ENCODE results near the gene MMP2. TPM values are rescaled to one million over a fixed set of nuclear protein-coding genes. Genes with fewer than 3 reads are reported as not detected.

MMP2 gene
- not detected for total RNA-seq

DNA sequence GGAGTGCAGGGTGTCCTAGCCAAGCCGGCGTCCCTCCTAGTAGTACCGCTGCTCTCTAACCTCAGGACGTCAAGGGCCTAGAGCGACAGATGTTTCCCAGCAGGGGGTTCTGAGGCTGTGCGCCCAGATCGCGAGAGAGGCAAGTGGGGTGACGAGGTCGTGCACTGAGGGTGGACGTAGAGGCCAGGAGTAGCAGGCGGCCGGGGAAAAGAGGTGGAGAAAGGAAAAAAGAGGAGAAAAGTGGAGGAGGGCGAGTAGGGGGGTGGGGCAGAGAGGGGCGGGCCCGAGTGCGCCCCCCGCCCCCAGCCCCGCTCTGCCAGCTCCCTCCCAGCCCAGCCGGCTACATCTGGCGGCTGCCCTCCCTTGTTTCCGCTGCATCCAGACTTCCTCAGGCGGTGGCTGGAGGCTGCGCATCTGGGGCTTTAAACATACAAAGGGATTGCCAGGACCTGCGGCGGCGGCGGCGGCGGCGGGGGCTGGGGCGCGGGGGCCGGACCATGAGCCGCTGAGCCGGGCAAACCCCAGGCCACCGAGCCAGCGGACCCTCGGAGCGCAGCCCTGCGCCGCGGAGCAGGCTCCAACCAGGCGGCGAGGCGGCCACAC, at the start of gene MMP2:
MMP2 (plus strand) TSS at position 372 of the 603 bp plus-strand sequence. CDS start 282 bp downstream, outside the sequence.
- Mint-ChIP-seq H3K27ac (no peak within 1 kb of the TSS), H3K4me1 (ENCODE audit: low read depth) (no peaks in the 10 kb centered on the region), H3K36me3 (ENCODE audit: insufficient read depth in 2 of 2) (no peaks in the 10 kb centered on the region), H3K4me3 (peak within 1 kb of the TSS in 1 of 2 donors; percentile 68), H3K9me3 (no peaks in the 10 kb centered on the region), H3K27me3 (ENCODE audit: low read depth) (peaks cover 70% of the 10 kb centered on the region)
- DNase-seq: no peak
- no peak for ATAC-seq (replicated peaks in 1 of 2)

DNA sequence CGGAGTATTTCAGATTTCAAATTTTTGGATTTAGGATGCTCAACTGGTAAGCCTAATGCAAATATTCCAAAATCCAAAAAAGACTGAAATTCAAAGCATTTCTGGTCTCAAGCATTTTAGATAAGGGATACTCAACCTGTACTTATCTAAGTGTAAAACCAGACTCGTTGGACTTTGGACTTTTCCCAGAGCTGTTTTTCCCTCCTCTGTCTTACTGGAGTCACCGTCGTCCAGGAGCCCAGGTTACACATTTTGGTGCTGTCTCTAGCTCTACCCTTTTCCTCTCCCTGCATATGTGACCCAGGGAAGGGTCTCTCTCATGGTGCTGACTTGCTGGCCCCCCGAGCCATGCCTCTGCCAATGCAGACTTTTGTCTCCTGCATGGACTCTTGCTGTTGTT, 46.0 kb upstream of the MMP2 start:
- Mint-ChIP-seq H3K27ac (no peak overlapping the region), H3K9me3 (no peaks in the 10 kb centered on the region), H3K4me3 (no peak overlapping the region), H3K36me3 (ENCODE audit: insufficient read depth in 2 of 2) (no peaks in the 10 kb centered on the region), H3K4me1 (ENCODE audit: low read depth) (peaks cover 7% of the 10 kb centered on the region), H3K27me3 (ENCODE audit: low read depth) (peaks cover 26% of the 10 kb centered on the region)
- ATAC-seq (replicated peaks in 1 of 2) (no peak), DNase-seq (no peak)

DNA sequence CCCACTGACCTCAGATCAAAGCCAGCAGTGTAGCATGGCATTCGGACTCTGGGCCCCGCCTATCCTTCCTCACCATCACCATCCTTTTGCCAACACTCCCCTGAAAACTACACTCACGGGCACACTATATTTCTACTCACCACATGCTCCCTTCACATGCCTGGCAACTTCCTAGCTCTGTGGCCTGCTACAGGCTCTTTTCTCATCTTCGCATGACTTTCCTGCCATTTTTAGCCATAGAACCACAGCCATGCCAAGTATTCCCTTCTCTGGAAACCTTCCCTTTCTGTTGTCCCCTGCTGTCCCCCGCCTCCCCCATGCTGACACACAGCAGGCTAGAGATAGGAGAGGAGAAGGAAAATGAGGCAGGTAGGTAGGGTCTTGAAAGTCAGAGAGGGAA, 45.5 kb upstream of the MMP2 start:
- Mint-ChIP-seq H3K9me3 (no peaks in the 10 kb centered on the region), H3K27me3 (ENCODE audit: low read depth) (peaks cover 26% of the 10 kb centered on the region), H3K36me3 (ENCODE audit: insufficient read depth in 2 of 2) (no peaks in the 10 kb centered on the region), H3K27ac (no peak overlapping the region), H3K4me1 (ENCODE audit: low read depth) (peaks cover 7% of the 10 kb centered on the region), H3K4me3 (no peak overlapping the region)
- ATAC-seq (replicated peaks in 1 of 2) (no peak), DNase-seq (no peak)

DNA sequence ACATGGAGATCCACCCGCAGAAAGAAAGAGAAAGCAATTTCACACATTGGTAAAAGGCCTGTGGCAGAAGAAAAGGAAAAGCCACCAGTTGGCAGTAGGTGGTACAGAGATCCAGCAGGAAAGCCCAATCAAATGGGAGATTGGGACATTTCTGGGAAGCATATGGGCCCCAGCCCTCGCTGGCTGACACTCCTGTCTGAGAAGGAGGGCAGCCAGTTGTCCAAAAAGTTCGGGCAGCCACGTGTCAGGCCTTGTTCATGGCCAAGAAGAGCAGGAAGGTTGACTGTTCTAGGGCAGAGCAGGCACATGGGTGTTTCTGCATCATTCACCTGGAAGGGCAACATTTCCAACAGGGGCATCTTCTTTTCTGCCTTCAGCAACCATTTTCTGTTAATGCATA, 45.0 kb upstream of the MMP2 start:
- DNase-seq: no peak
- Mint-ChIP-seq H3K27me3 (ENCODE audit: low read depth) (peaks cover 26% of the 10 kb centered on the region), H3K9me3 (no peaks in the 10 kb centered on the region), H3K4me3 (no peak overlapping the region), H3K36me3 (ENCODE audit: insufficient read depth in 2 of 2) (no peaks in the 10 kb centered on the region), H3K27ac (no peak overlapping the region), H3K4me1 (ENCODE audit: low read depth) (peaks cover 7% of the 10 kb centered on the region)
- no peak for ATAC-seq (replicated peaks in 1 of 2)

DNA sequence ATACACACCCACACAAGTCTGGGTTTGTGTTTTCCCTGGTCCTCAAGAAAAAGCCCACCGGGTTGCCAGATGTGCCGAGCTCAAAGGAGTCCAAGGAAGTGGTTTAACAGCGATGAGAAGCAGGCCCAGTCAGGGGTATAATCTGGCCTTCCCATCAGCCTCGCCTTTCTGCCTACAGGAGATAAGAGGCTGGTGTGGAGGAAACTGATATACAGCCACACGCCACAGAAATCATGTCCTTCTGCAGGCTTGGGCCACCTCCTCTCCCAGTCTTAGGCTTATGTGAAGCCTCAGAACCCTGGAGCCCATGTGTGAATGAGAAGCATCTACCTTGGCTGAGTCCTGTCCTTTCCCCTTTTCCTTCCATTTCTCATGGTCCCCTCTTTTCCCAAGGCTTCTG, 43.6 kb upstream of the MMP2 start:
- Mint-ChIP-seq H3K9me3 (no peaks in the 10 kb centered on the region), H3K36me3 (ENCODE audit: insufficient read depth in 2 of 2) (no peaks in the 10 kb centered on the region), H3K4me1 (ENCODE audit: low read depth) (peaks cover 7% of the 10 kb centered on the region), H3K27ac (no peak overlapping the region), H3K4me3 (no peak overlapping the region), H3K27me3 (ENCODE audit: low read depth) (peaks cover 31% of the 10 kb centered on the region)
- ATAC-seq (replicated peaks in 1 of 2) (no peak), DNase-seq (no peak)

DNA sequence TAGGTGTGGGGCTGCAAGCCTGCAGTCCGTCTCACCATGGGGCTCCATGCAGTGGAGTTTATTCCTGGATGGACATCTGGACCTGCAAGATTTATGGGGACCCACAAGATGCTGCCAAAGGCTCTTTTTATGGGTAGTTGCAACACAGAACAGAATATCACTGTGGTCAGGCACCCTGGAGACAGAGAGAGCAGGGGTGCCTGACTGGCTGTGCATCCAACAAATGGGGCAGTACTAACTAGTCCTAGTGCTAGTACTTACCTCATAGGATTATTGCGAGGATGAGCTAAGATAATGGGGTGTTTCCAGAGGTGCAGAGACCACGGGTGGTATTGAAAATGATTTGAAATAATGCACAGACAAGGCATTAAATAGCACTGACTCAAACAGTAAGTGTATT, 42.4 kb upstream of the MMP2 start:
- Mint-ChIP-seq H3K4me1 (ENCODE audit: low read depth) (peaks cover 7% of the 10 kb centered on the region), H3K4me3 (no peak overlapping the region), H3K27ac (no peak overlapping the region), H3K27me3 (ENCODE audit: low read depth) (peaks cover 39% of the 10 kb centered on the region), H3K9me3 (no peaks in the 10 kb centered on the region), H3K36me3 (ENCODE audit: insufficient read depth in 2 of 2) (no peaks in the 10 kb centered on the region)
- ATAC-seq (replicated peaks in 1 of 2) (no peak), DNase-seq (no peak)

DNA sequence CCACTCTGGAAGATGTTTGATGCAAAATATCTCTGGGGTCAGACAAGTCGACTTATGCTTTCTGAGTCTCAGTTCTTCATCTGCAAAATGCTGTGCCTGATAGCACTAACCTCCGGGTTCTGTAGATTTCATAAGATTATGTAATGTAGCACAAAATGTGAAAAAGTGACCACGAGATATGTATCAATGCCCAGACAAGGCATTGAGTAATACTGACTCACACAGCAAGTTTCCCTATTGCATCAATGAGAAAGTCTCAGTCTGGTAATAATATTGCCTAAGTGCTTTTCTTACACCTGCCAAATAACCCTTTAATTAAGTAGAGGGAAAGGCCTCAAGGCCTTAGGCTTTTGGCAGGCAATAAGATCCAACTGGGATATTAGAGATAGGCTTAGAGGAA, 41.4 kb upstream of the MMP2 start:
- ATAC-seq (replicated peaks in 1 of 2): peak; percentile 48 to 73
- Mint-ChIP-seq H3K27me3 (ENCODE audit: low read depth) (peaks cover 39% of the 10 kb centered on the region), H3K27ac (no peak overlapping the region), H3K36me3 (ENCODE audit: insufficient read depth in 2 of 2) (no peaks in the 10 kb centered on the region), H3K4me1 (ENCODE audit: low read depth) (peaks cover 7% of the 10 kb centered on the region), H3K4me3 (no peak overlapping the region), H3K9me3 (no peaks in the 10 kb centered on the region)
- no peak for DNase-seq

DNA sequence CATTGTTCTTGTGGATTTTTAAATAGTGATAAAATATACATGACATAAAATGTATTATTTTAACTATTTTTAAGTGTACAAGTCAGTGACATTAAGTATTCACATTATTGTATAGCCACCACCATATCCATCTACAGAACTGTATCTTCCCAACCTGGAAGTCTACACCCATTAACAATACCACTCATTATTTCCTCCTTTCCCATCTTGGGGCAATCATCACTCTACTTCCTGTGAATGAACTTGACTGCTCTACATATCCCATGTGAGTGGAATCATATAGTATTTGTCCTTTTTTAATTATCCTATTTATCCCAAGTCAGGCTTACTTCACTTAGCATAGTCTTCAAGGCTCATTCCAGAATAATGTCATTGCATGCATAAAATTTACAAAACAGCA, 40.7 kb upstream of the MMP2 start:
- Mint-ChIP-seq H3K27me3 (ENCODE audit: low read depth) (peaks cover 39% of the 10 kb centered on the region), H3K4me1 (ENCODE audit: low read depth) (peaks cover 11% of the 10 kb centered on the region)
- ATAC-seq (replicated peaks in 1 of 2): no peak

DNA sequence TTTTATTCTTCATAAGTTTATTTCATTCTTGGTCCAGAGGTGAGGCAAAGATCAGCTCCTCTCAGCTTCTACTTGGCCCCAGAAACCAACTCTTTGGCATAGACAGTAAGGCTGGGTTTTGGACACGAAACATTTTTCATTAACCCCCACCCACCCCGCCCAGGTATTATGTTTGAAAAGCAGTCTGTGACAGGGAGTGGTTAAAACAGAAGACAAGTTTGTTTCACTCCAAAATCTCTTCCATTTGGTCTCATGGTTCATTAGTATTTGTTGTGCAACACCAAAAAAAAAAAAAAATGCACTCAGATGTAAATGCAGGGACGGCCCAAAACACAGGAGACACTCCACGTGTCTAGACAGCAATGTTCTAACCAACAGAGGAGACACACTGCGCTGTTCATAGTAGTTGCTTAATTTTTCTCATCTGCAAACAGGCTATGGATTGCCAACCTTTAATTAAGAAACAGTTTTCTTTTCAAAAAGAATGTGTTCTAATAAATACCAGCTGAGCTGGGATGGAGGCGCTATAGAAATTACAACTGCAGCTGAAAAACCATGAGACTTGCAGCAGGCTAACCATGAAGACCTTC, 39.8 kb upstream of the MMP2 start:
- DNase-seq (no peak), ATAC-seq (replicated peaks in 1 of 2) (no peak)
- no peak overlapping the region for H3K27ac Mint-ChIP-seq
- H3K36me3 Mint-ChIP-seq (ENCODE audit: insufficient read depth in 2 of 2): no peaks in the 10 kb centered on the region
- H3K9me3 Mint-ChIP-seq: no peaks in the 10 kb centered on the region
- H3K4me1 Mint-ChIP-seq (ENCODE audit: low read depth): peaks cover 18% of the 10 kb centered on the region
- H3K4me3 Mint-ChIP-seq: no peak overlapping the region
- H3K27me3 Mint-ChIP-seq (ENCODE audit: low read depth): peaks cover 35% of the 10 kb centered on the region

More for the DNA sequence above, 40.7 kb upstream of the MMP2 start:
- no peak for DNase-seq
- Mint-ChIP-seq H3K9me3 (no peaks in the 10 kb centered on the region), H3K27ac (no peak overlapping the region), H3K36me3 (ENCODE audit: insufficient read depth in 2 of 2) (no peaks in the 10 kb centered on the region), H3K4me3 (no peak overlapping the region)

DNA sequence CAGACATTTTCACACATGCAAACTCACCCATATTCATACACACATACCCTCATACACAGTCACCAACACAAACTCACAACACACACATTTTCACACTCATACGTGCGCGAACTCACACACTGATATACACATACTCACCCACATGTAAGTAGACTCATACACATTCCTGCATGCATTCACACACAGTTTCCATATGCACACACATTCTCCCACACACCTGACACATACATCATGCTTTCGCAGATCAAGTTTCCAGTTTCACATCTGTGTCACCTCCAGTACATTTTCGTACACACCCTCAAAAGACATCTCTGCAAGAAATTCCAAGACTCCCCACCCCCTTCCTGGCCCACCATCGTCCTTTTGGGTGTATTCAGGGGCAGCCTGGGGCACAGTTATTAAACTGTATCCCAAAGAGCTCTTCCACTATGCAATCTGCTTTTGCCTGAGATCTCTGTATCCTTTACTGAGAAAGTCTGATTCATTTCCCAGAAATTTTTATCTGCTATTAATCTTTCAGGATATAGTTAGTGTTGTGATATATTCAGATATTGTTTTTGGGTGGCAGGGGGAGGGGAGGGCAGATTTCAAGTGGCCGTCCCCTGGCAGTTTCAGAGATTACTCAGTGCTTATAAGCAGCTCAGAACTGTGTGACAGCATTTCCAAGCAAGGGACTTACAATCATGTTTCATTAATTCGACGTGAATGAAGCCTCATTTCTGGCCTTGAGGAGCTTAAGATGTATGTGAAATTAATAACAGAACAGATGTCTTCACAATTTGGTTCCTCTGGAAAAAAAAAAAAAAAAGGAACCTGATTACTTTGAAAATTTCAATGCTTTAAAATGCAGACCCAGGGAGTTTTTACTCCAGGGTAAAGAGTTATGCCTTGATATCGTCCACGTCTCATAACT, 35.3 kb upstream of the MMP2 start:
- Mint-ChIP-seq H3K4me1 (ENCODE audit: low read depth) (peaks cover 10% of the 10 kb centered on the region), H3K27ac (no peak overlapping the region), H3K27me3 (ENCODE audit: low read depth) (peaks cover 22% of the 10 kb centered on the region), H3K4me3 (no peak overlapping the region), H3K9me3 (no peaks in the 10 kb centered on the region), H3K36me3 (ENCODE audit: insufficient read depth in 2 of 2) (no peaks in the 10 kb centered on the region)
- DNase-seq (no peak), ATAC-seq (replicated peaks in 1 of 2) (peak; percentile 75 to 77)

DNA sequence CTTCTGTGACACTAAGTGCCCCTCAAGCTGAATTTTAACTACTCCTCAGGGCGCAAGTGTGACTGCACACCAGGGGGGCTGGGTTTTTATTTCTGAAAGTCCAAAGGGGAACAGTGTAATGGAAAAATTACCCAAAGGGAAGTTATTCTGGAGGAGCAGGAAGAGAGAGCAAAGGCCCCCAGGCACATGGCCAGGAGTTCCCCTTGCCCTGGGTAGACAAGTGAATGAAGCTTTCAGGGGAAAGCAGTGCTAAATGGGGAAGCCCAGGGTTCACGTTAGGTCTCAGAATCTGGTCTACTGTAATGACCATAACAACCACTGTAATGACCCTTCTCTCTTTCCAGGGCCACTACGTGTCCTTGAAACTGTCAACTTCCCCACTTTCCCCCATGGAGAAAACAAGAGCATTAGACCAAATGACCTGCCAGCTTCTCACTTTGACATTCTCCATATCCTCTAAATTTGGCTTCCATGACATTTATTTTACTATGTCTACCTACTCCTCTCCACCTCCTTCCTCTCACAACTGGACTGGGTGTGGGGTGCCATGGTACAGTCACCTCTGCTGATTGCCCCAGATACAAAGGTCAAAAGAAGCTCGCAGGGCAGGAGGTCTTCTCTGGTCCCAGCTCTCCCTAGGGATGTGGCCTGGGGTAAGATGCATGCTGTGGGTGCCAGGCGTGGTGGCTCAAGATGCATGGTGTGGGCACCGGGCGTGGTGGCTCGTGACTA, 34.1 kb upstream of the MMP2 start:
- Mint-ChIP-seq H3K27me3 (ENCODE audit: low read depth) (peaks cover 20% of the 10 kb centered on the region), H3K4me1 (ENCODE audit: low read depth) (peaks cover 10% of the 10 kb centered on the region), H3K4me3 (no peak overlapping the region), H3K36me3 (ENCODE audit: insufficient read depth in 2 of 2) (no peaks in the 10 kb centered on the region), H3K27ac (no peak overlapping the region), H3K9me3 (no peaks in the 10 kb centered on the region)
- DNase-seq: no peak
- ATAC-seq (replicated peaks in 1 of 2): no peak

DNA sequence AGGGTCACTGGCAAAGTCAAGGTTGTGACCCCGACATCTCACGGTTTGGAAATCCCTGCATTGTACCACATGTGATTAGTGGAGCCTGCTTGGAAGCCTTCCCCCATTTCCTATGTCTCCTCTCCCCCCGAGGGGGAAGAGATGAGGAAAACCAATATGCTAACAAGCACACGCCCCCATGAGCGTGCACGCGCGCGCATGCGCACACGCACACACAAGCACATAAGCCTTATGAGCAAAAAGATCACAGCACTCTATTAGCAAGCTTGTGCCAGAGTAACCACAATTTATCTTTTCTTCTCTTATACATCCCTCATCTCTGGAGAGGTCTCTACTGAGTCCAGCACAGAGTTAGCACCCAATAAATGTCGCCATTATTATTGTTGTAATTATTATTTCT, 31.8 kb upstream of the MMP2 start:
- Mint-ChIP-seq H3K4me3 (no peak overlapping the region), H3K27me3 (ENCODE audit: low read depth) (peaks cover 8% of the 10 kb centered on the region), H3K27ac (no peak overlapping the region), H3K9me3 (no peaks in the 10 kb centered on the region), H3K36me3 (ENCODE audit: insufficient read depth in 2 of 2) (no peaks in the 10 kb centered on the region), H3K4me1 (ENCODE audit: low read depth) (peaks cover 10% of the 10 kb centered on the region)
- ATAC-seq (replicated peaks in 1 of 2): no peak
- no peak for DNase-seq

DNA sequence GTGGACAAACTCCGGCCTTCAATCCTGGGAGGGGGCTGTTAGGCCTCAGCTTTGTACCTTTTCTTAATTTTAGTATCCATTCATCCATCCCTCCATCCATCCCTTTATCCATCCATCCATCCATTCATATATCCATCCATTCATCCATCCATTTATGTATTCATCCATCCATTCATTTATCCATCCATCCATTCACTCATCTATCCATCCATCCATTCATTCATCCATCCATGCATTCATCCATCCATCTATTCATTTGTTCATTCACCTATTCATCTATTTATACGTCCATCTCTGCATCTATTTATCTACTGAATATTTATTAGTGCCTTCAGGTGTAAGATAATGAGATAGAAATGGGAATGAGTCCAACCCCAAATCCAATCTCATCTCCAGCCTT, 26.0 kb upstream of the MMP2 start:
- ATAC-seq (replicated peaks in 1 of 2) (no peak), DNase-seq (no peak)
- Mint-ChIP-seq H3K36me3 (ENCODE audit: insufficient read depth in 2 of 2) (no peaks in the 10 kb centered on the region), H3K4me3 (no peak overlapping the region), H3K27me3 (ENCODE audit: low read depth) (no peaks in the 10 kb centered on the region), H3K9me3 (no peaks in the 10 kb centered on the region), H3K27ac (no peak overlapping the region), H3K4me1 (ENCODE audit: low read depth) (no peaks in the 10 kb centered on the region)
